GM13977 (cell line): ENCODE data around the gene TFAP2D.

Source experiments
- DNase-seq: peaks from one replicate; pipeline ENCODE4 v3.0.0; 2012; ENCODE audit warnings: low spot score
- CTCF ChIP-seq: IDR thresholded peaks from 2 replicates; pipeline ENCODE4 v1.5.1; 2012; ENCODE audit warnings: mild to moderate bottlenecking, control low read depth; ENCODE audit not compliant: insufficient read depth; ENCODE audit errors: extremely low read depth, missing control alignments
- in situ Hi-C: fragments of 300-500 bp; cut with MboI; formaldehyde crosslinking; loops from one replicate; pipeline ENCODE4 v1.12.0; 2022; ENCODE audit warnings: low sequenced_read_pairs, low pct_unique_long_range_greater_than_20kb, mixed read lengths, inconsistent platforms; ENCODE audit not compliant: unreplicated experiment

Gene TFAP2D

GRCh38 chr6:50816115-50816675 lies 102.9 kb downstream of the TFAP2D start:
- in situ Hi-C loops = loop anchor here (25.0 kb wide), 2 partner anchors 1021 to 1196 kb away; no protein-coding TSS in a partner anchor
- peak; percentile 77 for DNase-seq
- peak; percentile 77 for TF ChIP-seq CTCF

- no peak for TF ChIP-seq CTCF
- no peak for DNase-seq
- in situ Hi-C loops = loop anchor here (25.0 kb wide), 2 partner anchors 1020 to 1195 kb away; no protein-coding TSS in a partner anchor
Measured at GRCh38 chr6:50816947-50817645, 103.8 kb downstream of the TFAP2D start.

GRCh38 chr6:50817646-50817950 lies 104.3 kb downstream of the TFAP2D start:
- no peak for TF ChIP-seq CTCF
- no peak for DNase-seq
- in situ Hi-C loops = loop anchor here (25.0 kb wide), 2 partner anchors 1020 to 1195 kb away; no protein-coding TSS in a partner anchor

- DNase-seq = no peak
- TF ChIP-seq CTCF = no peak
- in situ Hi-C loops = loop anchor here (25.0 kb wide), 2 partner anchors 1019 to 1194 kb away; no protein-coding TSS in a partner anchor
Measured at GRCh38 chr6:50818020-50818419, 104.7 kb downstream of the TFAP2D start.

GRCh38 chr6:50818673-50819072 lies 105.3 kb downstream of the TFAP2D start, which contains the start of gene TFAP2B:
TSS of gene TFAP2B (plus strand) at chr6:50818871. CDS start at chr6:50818892, 21 bp downstream.
- in situ Hi-C loops = loop anchor here (25.0 kb wide), 2 partner anchors 1019 to 1194 kb away; no protein-coding TSS in a partner anchor
- no peak for TF ChIP-seq CTCF
- no peak for DNase-seq

GRCh38 chr6:50819466-50819903 lies 106.2 kb downstream of the TFAP2D start:
- in situ Hi-C loops = loop anchor here (25.0 kb wide), 2 partner anchors 1018 to 1193 kb away; no protein-coding TSS in a partner anchor
- no peak for DNase-seq
- TF ChIP-seq CTCF = no peak
